HG02970 (cell line): ENCODE measurements around the gene HDAC2.
A peak's percentile ranks its signal among the peaks of the same experiment; 100 is the strongest.
"Not testable (repeated sequence)": the region's sequence is repeated elsewhere in the genome, so short reads cannot be mapped to it uniquely, and the experiment has no call there.

ENCODE experiments used
- ATAC-seq: cut with Tn5 transposase; IDR thresholded peaks from one replicate; pipeline ENCODE4 v1.9.1; 2021; ENCODE audit warnings: mild to moderate bottlenecking, moderate library complexity, moderate number of reproducible peaks; ENCODE audit not compliant: unreplicated experiment, low FRiP score

Gene HDAC2

DNA sequence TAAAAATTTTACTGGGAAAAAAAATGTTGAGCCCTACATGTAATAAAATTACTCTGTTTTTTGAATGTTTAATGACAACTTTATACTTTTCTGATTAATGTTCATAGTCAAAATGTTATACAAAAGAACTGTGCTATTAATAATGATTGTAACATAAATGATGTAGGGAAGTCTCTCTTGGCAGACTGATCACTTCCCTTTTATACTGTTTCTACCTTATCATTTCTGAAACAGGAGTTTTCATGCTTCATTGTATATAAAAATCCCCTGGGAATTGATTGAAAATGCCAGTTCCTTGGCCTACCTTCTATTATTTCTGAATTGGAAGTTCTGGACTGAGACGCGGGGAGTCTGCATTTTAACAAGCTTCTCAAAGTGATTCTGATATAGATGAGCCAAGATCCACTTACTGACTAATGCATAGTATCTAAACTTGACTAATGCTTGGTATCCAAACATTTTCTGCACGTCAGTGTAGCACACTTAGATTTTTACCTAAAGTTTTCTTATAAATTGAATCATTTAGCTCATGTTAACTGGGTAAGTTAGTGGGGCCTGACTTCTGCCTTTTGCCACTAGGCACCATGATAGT is 7.2 kb upstream of the HDAC2 start:
- ATAC-seq, result no peak

DNA sequence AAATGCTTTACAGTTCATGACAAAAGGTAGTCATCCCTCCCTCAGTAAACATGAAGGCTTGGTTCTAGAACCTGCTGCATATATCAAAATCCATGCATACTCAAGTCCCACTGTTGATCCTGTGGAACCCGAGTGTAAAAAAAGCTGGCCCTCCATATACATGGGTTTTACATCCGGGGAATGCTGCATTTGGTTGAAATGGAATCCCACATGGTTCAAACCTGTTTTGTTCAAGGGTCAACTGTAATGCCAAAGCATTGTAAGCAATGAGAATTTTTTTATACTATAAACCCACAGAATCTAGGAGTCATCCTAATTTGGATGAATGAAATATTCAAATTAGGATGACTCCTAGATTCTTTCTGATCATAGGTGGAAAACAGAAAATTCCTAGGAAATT is 5.9 kb upstream of the HDAC2 start:
- no peak for ATAC-seq

DNA sequence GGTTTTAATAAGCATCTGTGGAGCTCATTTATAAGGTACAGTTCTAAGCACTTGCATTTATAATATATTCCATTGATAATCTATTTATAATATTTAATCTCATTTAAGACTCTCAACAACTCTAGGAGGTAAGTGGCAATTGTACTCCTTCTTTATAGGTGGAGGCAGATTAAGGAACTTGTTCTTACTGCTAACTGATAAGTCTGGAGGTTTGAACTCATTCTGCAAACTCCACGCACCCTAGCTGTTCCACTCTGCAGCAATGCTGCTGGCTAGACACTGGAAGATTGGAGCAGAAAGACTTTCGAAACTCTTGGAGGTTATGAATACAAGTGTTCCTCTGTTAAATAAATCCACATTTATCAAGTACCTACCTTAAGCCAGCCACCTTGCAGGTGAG is 793 bp upstream of the HDAC2 start:
- ATAC-seq, result no peak

DNA sequence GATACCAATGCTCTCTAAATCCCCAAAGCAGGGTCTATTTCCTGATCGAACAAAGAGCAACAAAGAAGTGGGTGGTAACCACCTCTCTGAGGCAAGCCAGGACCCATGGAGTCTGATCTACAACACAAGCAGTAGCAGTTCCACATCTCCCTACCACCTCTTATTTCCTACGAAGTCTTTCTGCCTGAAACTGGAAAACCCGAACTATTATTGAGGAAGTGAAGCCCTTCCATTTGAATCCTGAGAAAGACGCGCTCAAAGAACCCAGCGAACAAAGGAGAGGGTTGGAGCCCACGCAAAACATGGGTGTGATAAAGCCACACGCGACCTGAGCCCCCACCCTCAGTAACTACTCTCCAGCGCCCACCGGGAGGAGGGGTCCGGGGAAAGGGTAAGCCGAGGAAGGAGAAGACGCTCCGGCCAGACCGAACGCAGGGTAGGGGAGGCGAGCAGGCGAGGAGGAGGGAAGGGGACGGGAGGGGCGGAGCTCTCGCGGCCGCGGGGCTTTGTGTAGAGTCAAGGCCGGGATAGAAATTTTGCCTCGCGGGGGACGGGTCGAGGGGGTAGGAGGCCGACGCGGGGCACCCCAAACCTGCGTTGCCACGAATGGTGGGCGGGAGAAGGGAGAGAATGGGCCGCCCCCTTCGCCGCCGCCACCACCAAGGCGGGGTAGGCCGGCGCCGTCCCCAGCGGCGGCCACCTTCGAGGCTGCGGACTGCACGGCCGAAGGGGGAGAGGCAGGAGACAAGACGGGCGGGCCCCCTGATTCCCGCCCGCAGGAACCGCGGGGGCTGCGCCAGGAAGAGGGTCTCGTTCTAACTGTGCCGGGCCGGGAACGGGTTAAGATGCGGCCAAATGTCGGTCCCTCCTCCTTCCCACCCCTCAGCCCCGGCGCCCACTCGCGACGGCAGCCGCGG is 802 bp downstream of the HDAC2 start:
- peak; percentile 33 for ATAC-seq

DNA sequence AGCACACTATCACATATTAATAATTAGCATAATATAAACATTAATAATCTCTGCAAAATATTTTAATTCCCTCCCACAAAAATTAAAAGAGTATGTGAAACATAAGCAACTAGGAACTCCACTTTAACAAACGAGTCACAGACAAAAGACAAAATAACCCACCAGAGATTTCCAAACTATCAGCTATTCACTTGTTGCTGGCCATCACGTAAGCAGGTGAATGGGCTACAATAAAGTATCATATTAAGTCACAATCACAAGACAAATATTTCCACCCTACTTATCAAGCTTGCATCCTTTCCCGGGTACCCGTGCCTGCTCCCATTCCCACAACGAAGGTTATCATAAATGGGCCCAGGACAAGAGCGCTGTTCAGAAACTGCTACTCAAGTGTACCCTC is 2.5 kb downstream of the HDAC2 start:
- ATAC-seq, result no peak

DNA sequence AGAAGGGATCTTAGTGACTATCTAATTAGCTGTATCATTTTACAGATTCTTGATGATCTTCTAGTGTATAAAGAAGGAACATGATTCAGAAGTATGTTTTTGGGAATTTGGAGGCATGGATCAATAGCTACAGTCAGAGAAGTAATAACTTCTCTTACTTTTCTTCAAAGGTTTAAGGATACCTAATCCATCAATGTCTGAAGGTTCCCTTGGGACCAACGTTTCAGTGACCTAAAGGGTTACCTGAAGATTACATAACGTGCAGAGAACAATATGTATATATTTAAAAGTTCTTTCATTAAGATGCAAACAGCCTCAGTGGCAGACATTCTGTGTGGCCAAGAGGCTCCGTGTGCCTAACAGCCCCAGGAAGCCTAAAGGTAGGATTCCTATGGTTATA is 3.2 kb downstream of the HDAC2 start:
- no peak for ATAC-seq

DNA sequence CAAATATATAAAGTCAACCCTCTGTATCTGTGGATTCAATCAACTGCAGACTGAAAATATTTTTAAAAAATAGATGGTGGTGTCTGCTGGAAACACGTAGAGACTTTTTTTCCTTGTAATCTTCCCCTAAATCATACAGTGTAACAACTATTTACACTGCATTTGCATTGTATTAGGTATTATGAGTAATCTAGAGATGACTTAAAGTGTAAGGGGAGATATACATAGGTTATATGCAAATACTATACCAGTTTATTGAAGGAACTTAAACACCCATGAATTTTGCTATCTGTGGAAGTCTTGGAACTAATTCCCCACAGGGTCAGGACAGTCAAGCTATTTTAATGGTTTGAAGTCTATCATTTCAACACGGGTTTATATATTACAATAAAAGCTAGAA is 10.2 kb downstream of the HDAC2 start:
- no peak for ATAC-seq

DNA sequence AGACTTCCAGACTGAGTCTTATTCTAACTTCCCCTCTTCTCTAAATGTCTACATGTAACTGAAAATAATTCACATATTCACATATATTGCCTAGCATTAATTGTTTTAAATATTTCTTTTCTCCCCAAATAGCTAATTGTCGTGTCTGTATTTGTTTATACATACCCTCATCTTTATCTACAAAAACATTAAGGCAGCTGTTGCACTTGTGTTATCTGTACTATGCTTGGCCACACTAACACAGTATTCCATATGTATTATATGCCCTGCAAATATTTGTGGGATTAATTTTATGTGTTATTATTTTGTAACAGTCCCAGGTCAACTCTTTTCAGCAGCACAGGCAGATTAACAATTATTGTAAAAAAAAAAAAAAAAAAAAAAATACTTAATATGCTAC is 11.7 kb downstream of the HDAC2 start:
- ATAC-seq, result no peak

DNA sequence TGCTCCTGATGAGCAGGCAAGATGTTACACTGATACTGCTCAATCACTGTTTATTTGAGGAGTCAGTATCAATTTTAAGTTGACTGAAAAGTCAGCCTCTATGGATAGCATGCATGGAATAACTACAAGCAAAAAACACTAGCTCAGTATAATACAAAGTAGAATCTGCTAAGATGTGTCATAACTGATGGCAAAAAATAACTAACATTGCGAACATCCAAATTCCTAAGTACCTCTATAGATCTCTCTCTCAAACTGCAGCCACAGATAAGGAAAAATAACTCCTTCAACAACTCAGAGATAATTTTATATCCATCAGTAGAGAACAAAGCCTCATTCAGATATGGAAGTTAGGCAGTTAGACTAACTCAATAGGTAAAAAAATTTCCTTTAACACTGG is 16.3 kb downstream of the HDAC2 start:
- no peak for ATAC-seq

DNA sequence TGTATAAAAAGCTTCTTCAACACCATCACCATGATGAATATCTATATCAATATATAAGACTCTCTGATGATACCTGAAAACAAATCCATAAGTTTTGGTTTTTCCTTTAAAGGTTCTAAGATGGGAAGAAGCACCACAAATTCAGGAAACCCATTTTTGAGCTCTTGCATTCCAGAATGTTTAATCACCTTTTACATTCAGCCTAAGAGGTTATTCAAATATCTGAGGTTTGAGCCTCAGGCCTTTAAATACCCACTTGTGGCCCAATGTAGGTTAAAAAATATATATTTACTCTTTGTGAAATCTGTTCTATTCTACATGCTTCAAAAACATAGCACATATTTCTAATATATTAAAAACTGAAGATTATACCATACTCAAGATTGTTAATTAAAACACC is 17.6 kb downstream of the HDAC2 start:
- ATAC-seq, result no peak

DNA sequence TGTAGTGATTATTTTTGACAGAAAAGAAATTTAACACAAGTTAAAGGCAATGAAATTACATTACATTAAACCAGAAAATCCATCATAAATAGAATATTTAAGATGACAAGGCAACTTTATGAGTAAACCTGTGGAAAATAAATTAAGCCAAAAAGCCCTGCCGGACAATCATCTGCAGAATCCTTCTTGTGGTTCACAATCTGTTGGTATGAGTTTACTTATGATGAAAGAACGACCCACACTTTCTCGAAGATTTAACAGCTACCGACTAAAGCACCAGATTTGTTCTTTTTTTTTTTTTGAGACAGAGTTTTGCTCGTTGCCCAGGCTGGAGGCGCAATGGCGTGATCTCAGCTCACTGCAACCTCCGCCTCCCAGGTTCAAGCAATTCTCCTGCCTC is 21.4 kb downstream of the HDAC2 start:
- ATAC-seq, result no peak

DNA sequence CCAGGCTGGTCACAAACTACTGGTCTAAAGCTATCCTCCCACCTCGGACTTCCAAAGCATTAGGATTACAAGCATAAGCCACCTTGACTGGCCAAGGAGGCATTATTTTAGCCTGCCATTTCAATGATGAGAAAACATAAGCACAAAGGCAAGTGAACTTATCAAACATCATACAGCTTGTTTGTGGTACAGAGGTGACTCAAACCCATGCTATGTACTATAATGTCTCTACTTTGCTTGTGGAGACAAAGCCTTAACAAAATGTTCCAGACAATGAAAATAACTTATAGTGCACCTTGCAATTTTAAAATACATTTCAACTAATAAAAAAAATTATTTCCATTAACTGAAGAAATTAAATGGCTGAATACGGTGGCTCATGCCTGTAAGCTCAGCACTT is 26.2 kb downstream of the HDAC2 start:
- no peak for ATAC-seq

DNA sequence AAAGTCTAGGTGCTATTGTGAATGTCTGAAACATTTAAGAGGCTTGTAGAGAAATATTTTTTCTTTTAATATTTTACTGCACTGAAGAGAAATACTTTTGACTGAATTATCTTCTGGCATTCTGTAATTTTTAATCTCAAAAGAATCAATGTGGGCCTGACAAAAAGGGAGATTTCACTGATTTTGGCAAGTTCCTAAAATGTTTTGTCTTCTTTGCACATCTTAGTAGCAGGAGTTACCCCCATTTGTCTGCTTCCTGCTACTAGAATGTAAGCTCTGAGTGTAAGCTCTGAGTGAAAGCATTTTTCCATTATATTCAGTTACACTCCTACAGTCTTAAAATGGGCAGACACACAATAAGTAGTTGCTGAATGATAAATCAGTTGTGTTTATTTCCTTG is 31.1 kb downstream of the HDAC2 start:
- ATAC-seq, result no peak

DNA sequence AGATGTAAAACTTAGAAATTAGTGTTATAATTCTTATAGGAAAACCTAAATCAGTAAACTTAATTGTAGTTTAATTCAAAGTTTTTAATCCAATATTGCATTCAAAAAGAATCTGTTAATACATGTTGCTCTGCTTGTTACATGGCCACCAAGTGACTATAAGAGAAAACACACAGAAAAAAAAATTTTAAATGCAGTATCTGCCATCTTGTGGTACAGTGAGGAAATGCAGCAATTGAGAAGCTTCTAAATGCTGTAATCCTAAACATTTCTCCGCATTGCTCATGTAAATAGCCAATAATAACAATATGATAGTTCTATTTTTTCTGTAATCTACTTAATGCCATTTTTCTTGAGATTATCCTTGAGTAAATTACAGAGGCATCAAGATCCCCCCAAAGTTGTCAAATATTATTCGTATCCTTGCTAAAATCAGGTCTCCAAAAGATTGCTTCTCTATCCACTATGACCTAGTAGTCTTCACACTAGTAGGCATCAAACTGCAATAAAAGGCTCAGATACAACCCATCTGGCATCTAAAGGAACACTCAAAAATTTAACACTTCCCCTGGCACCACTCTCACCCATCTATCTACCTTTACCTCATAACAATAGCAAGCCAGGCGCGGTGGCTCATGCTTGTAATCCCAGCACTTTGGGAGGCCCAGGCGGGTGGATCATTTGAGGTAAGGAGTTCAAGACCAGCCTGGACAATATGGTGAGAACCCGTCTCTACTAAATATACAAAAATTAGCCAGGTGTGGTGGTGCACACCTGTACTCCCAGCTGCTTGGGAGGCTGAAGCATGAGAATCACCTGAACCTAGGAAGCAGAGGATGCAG is 34.6 kb downstream of the HDAC2 start:
- peak; percentile 79 for ATAC-seq

DNA sequence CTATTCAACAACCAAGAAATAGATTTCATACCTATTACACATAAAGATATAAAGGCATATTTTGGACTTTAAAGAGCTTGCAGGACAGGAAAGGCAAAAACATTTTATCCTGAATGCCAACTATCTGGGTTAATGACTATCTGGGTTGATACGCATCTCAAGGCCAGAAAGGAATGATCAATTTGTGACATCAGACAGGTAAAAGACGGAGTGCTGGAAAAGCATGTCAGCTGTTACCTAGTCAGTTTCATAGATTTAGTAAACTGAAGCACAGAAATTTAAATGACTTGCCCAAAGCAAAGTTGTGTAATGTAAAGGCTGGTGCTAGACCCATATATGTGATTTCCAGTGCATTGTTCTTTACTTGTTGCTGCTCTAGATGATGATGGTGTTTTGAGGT is 36.8 kb downstream of the HDAC2 start:
- ATAC-seq, result no peak

DNA sequence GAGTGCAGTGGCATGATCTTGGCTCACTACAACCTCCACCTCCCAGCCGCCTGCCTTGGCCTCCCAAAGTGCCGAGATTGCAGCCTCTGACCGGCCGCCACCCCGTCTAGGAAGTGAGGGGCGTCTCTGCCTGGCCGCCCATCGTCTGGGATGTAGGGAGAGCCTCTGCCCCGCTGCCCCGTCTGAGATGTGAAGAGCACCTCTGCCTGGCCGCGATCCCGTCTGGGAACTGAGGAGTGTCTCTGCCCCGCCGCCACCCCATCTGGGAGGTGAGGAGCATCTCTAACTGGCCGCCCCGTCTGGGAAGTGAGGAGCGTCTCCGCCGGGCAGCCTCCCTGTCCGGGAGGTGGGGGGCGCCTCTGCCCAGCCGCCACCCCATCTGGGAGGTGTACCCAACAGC is 39.0 kb downstream of the HDAC2 start:
- ATAC-seq, result not testable (repeated sequence)

DNA sequence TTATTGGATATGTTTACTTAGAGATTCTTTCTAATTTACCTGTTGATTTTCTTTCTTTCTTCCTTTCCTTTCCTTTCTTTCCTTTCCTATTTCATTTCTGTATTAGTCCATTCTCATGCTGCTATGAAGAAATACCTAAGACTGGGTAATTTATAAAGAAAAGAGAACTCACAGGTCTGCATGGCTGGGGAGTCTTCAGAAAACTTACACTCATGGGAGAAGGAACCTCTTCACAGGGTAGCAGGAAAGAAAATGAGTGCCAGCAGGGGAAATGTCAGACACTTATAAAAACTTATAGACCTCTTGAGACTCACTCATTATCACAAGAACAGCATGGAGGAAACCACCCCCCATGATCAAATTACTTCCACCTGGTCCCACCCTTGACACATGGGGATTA is 40.8 kb downstream of the HDAC2 start:
- ATAC-seq, result no peak

DNA sequence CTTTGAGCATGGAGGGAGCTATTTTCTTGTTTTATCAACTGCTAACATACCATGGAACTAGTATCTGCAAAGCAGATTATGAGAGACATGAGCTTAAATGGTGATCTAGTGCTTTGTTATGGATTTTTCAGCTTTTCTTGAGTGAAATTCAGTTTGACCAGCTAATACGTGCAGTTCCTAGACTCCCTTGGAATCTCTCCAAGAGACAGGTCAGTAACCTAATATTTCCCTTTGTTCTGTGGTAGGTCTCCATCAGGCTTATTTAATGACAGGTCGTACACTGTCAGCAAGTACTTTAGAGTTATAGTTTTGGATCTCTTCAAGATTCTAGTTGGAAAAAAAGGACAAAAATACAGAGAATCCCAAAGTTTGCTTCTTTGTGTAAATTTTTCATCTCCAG is 43.9 kb downstream of the HDAC2 start:
- no peak for ATAC-seq

DNA sequence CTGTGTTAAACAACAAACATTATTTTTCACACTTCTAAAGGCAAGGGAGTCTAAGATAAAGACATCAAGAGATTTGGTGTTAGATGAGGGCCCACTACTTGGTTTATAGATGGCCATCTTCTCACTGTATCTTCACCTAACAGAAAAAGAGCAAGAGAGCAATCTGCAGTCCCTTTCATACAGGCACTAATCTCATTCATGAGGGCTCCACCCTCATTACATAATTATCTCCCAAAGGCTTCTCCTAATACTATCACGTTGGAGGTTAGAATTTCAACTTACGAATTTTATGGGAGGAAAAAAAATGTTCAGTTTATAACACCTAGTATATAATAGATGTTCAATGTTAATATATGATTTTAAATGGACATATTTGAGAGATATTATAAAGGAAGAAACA is 45.6 kb downstream of the HDAC2 start:
- ATAC-seq, result no peak

DNA sequence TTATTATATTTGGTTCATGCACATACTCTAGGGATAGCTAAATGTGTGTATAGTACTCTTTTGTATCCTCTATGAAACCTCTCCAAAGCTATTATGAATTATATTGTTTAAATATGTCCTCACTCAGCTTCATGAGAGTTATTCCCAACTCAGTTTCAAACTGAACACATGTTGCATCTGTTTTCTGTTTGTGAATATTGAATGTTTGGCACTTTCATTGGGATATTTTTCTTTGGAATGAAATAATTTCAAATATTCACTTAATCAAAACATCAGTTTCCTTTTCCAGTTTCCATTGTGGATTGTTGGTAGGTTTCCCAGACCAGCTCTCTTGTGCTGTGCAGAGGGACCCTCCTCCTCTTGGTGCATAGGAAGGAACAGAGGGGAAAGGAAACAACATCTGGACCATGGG is 46.6 kb downstream of the HDAC2 start:
- ATAC-seq, result no peak

DNA sequence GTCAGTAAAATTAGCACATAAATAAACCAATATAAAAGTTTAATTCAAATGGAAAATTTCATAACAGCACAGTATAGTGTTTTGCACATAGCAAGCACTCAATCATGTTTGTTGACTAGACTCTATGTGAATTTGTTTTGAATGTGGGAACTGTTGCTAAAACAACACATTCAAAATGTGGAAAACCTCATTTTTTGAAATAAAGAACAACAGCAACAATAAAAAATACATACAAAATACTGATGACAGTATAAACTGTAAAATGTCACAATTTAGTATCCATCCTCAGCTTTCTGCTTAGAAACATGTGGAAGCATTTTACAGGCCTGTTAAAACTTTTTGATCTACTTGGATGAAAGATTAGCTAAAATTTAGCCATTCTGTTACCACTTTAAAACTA is 47.4 kb downstream of the HDAC2 start:
- ATAC-seq, result no peak
